Loucy (cell line): ENCODE data around the gene SND1.

ENCODE experiments used
- H2AFZ ChIP-seq: fragments of 200-600 bp; sonication (generic); 2 replicates; pipeline ENCODE4 v1.6.0; 2016; ENCODE audit warnings: antibody characterized with exemption, mild to moderate bottlenecking, low read length, moderate library complexity
- H3F3A ChIP-seq: fragments of 200-600 bp; 2 replicates; pipeline ENCODE4 v1.6.0; 2016; ENCODE audit warnings: antibody characterized with exemption, low read depth, mild to moderate bottlenecking
- H3K27me3 ChIP-seq: fragments of 200-600 bp; sonication (generic); 2 replicates; pipeline ENCODE4 v1.6.1; 2014; ENCODE audit warnings: low read length, mild to moderate bottlenecking; ENCODE audit not compliant: insufficient read depth, poor library complexity, severe bottlenecking
- H3K36me3 ChIP-seq: fragments of 200-600 bp; sonication (generic); 2 replicates; pipeline ENCODE4 v1.6.1; 2016; ENCODE audit warnings: low read length; ENCODE audit not compliant: insufficient read depth
- H3K4me1 ChIP-seq: fragments of 200-600 bp; sonication (generic); 2 replicates; pipeline ENCODE4 v1.5.1; 2014; ENCODE audit warnings: low read length, mild to moderate bottlenecking; ENCODE audit not compliant: insufficient read depth, poor library complexity, severe bottlenecking
- H3K4me2 ChIP-seq: fragments of 200-600 bp; sonication (generic); 2 replicates; pipeline ENCODE4 v1.6.0; 2014; ENCODE audit warnings: antibody characterized with exemption, low read length, low read depth, mild to moderate bottlenecking; ENCODE audit not compliant: poor library complexity, severe bottlenecking
- H3K4me3 ChIP-seq: fragments of 200-600 bp; sonication (generic); 2 replicates; pipeline ENCODE4 v1.5.1; 2014; ENCODE audit warnings: low read length, mild to moderate bottlenecking, mixed read lengths; ENCODE audit not compliant: poor library complexity, severe bottlenecking
- H3K79me2 ChIP-seq: fragments of 200-600 bp; sonication (generic); 2 replicates; pipeline ENCODE4 v1.6.1; 2014; ENCODE audit warnings: low read length; ENCODE audit not compliant: insufficient read depth
- H3K9ac ChIP-seq: fragments of 200-600 bp; sonication (generic); 2 replicates; pipeline ENCODE4 v1.6.0; 2014; ENCODE audit warnings: mild to moderate bottlenecking, low read depth, low read length, moderate library complexity; ENCODE audit not compliant: poor library complexity, severe bottlenecking
- H3K9me2 ChIP-seq: fragments of 200-600 bp; sonication (generic); replicated peaks from 2 replicates; pipeline ENCODE4 v1.6.1; 2016; ENCODE audit warnings: low read depth, low read length, mixed read lengths
- H3K9me3 ChIP-seq: fragments of 200-600 bp; sonication (generic); 2 replicates; pipeline ENCODE4 v1.6.1; 2014; ENCODE audit warnings: mild to moderate bottlenecking, antibody characterized with exemption, low read length, low read depth; ENCODE audit not compliant: insufficient read depth
- H4K20me1 ChIP-seq: fragments of 200-600 bp; sonication (generic); 2 replicates; pipeline ENCODE4 v1.6.0; 2014; ENCODE audit warnings: antibody characterized with exemption, low read length, mild to moderate bottlenecking; ENCODE audit not compliant: insufficient read depth, poor library complexity, severe bottlenecking
- CTCF ChIP-seq: fragments of 200-600 bp; sonication (generic); conservative IDR thresholded peaks from 2 replicates; pipeline ENCODE4 v1.5.1; 2014; ENCODE audit warnings: mild to moderate bottlenecking, antibody characterized with exemption, low read length
- EZH2phosphoT487 ChIP-seq: fragments of 200-600 bp; IDR thresholded peaks from 2 replicates; pipeline ENCODE4 v1.6.1; 2018; ENCODE audit warnings: antibody characterized with exemption, mild to moderate bottlenecking, moderate library complexity, borderline replicate concordance

SND1 gene

GRCh38 chr7:128092221-128092620 is 440.2 kb downstream of the SND1 start:
- H3K9me3 ChIP-seq = no peaks in the 10 kb centered on the region
- no peaks in the 10 kb centered on the region for H3F3A ChIP-seq
- peaks cover 54% of the 10 kb centered on the region; the same call in 1 of the 2 replicates for H3K36me3 ChIP-seq
- no peaks in the 10 kb centered on the region for H3K4me1 ChIP-seq
- TF ChIP-seq EZH2phosphoT487 = no peak
- TF ChIP-seq CTCF = no peak
- H3K27me3 ChIP-seq = no peaks in the 10 kb centered on the region
- H3K79me2 ChIP-seq = no peaks in the 10 kb centered on the region
- H3K4me2 ChIP-seq = no peak overlapping the region
- no peak overlapping the region for H3K4me3 ChIP-seq
- no peaks in the 10 kb centered on the region for H4K20me1 ChIP-seq
- no peaks in the 10 kb centered on the region for H3K9me2 ChIP-seq
- no peak overlapping the region for H3K9ac ChIP-seq
- H2AFZ ChIP-seq = no peak overlapping the region

GRCh38 chr7:128093614-128094570 is 441.9 kb downstream of the SND1 start:
- H3F3A ChIP-seq = no peaks in the 10 kb centered on the region
- H3K27me3 ChIP-seq = no peaks in the 10 kb centered on the region
- no peak overlapping the region for H3K9ac ChIP-seq
- TF ChIP-seq EZH2phosphoT487 = no peak
- no peak for TF ChIP-seq CTCF
- no peak overlapping the region for H3K4me3 ChIP-seq
- no peaks in the 10 kb centered on the region for H3K9me2 ChIP-seq
- H3K9me3 ChIP-seq = no peaks in the 10 kb centered on the region
- no peaks in the 10 kb centered on the region for H3K79me2 ChIP-seq
- H3K4me2 ChIP-seq = no peak overlapping the region
- H4K20me1 ChIP-seq = no peaks in the 10 kb centered on the region
- no peaks in the 10 kb centered on the region for H3K4me1 ChIP-seq
- H3K36me3 ChIP-seq = peaks cover 44% of the 10 kb centered on the region; the same call in 1 of the 2 replicates
- H2AFZ ChIP-seq = no peak overlapping the region

GRCh38 chr7:128094686-128095085 is 442.7 kb downstream of the SND1 start:
- H2AFZ ChIP-seq = no peak overlapping the region
- peaks cover 38% of the 10 kb centered on the region; the same call in 1 of the 2 replicates for H3K36me3 ChIP-seq
- no peak overlapping the region for H3K4me2 ChIP-seq
- H3K4me3 ChIP-seq = no peak overlapping the region
- H3K9ac ChIP-seq = no peak overlapping the region
- no peak for TF ChIP-seq CTCF
- TF ChIP-seq EZH2phosphoT487 = no peak
- no peaks in the 10 kb centered on the region for H3F3A ChIP-seq
- H4K20me1 ChIP-seq = no peaks in the 10 kb centered on the region
- no peaks in the 10 kb centered on the region for H3K4me1 ChIP-seq
- no peaks in the 10 kb centered on the region for H3K9me2 ChIP-seq
- H3K79me2 ChIP-seq = no peaks in the 10 kb centered on the region
- no peaks in the 10 kb centered on the region for H3K9me3 ChIP-seq
- no peaks in the 10 kb centered on the region for H3K27me3 ChIP-seq
